HCT116 (cell line): Measurements from ENCODE around the gene VAMP1. TPM values are rescaled to one million over a fixed set of nuclear protein-coding genes. Genes with fewer than 3 reads are reported as not detected.

Source experiments
- ATAC-seq: fragments of 200-7000 bp; cut with Tn5 transposase; 2 replicates; pipeline ENCODE4 v1.9.1; 2020; ENCODE audit warnings: mild to moderate bottlenecking, moderate library complexity
- BruUV-seq: library from RNA; stranded (reverse); fragments of 400-500 nt; replicated peaks from 2 replicates; lab custom pipeline; 2021; lab: Mats Ljungman, UMichigan
- CTCF ChIA-PET: fragments of 300-600 bp; sonication (Branson Sonifier 250); formaldehyde crosslinking; loops from one replicate; lab custom pipeline; 2021; ENCODE audit warnings: antibody characterized with exemption; lab: Charles Lee
- POLR2A ChIA-PET: fragments of 300-600, 350-600 bp; sonication (Branson Sonifier 250); formaldehyde crosslinking; loops from one replicate; lab custom pipeline; 2021; ENCODE audit warnings: antibody characterized with exemption; lab: Charles Lee
- RAD21 ChIA-PET, 2 experiments: fragments of 300-600 bp; sonication (Branson Sonifier 250); formaldehyde crosslinking; loops; one replicate each; lab custom pipeline; 2023; ENCODE audit warnings: low total read pairs in 2 of 2; ENCODE audit not compliant: uncharacterized antibody in 2 of 2, unreplicated experiment in 2 of 2, low non-redundant PET in 1 of 2; lab: Charles Lee
- DNase-seq: peaks from one replicate; pipeline ENCODE4 v3.0.0-alpha.2; 2010; ENCODE audit warnings: low read depth, low spot score
- H2AFZ ChIP-seq: fragments of 200-600 bp; shearing (Covaris generic), sonication (generic); 2 replicates; pipeline ENCODE4 v1.6.1; 2017; ENCODE audit warnings: low read depth, mixed run types, mixed read lengths, antibody characterized with exemption, low read length; ENCODE audit not compliant: poor library complexity, severe bottlenecking
- H3K27ac ChIP-seq: 2 replicates; pipeline ENCODE4 v1.5.1; 2012; ENCODE audit warnings: low read depth, low read length
- H3K27me3 ChIP-seq: fragments of 200-600 bp; sonication (generic); 2 replicates; pipeline ENCODE4 v1.6.1; 2016; ENCODE audit warnings: mixed run types, low read length, mixed read lengths; ENCODE audit not compliant: insufficient read depth
- H3K36me3 ChIP-seq, 2 experiments: fragments of 200-500 bp in 1 of 2; fragments of 200-600 bp in 1 of 2; sonication (Bioruptor generic) in 1 of 2; sonication (generic) in 1 of 2; 2 replicates each; pipeline versions ENCODE4 v1.5.1 to v1.6.1; 2014 to 2016; ENCODE audit warnings: low read length in 2 of 2, inconsistent platforms in 1 of 2, mixed read lengths in 1 of 2, mixed run types in 1 of 2; ENCODE audit not compliant: insufficient read depth in 2 of 2, control insufficient read depth in 1 of 2
- H3K4me1 ChIP-seq, 2 experiments: fragments of 200-600 bp in 1 of 2; sonication (generic) in 1 of 2; 2 replicates each; pipeline versions ENCODE4 v1.5.1 to v1.6.1; 2012 to 2017; ENCODE audit warnings: low read length in 2 of 2, inconsistent platforms in 1 of 2, mild to moderate bottlenecking in 1 of 2, mixed read lengths in 1 of 2, mixed run types in 1 of 2, moderate library complexity in 1 of 2; ENCODE audit not compliant: insufficient read depth in 2 of 2, control insufficient read depth in 1 of 2
- H3K4me2 ChIP-seq: fragments of 200-600 bp; sonication (generic); 2 replicates; pipeline ENCODE4 v1.6.1; 2017; ENCODE audit warnings: mixed run types, low read length, mixed read lengths
- H3K4me3 ChIP-seq, 2 experiments: fragments of 200-600 bp in 1 of 2; sonication (generic) in 1 of 2; replicated peaks in 1 of 2; 2 replicates each; pipeline ENCODE4 v1.5.1; 2011 to 2016; ENCODE audit warnings: low read length in 2 of 2, control low read depth in 1 of 2, low read depth in 1 of 2, mild to moderate bottlenecking in 1 of 2, mixed read lengths in 1 of 2, mixed run types in 1 of 2
- H3K79me2 ChIP-seq: fragments of 200-600 bp; sonication (generic); 2 replicates; pipeline ENCODE4 v1.6.1; 2017; ENCODE audit warnings: mild to moderate bottlenecking, mixed run types, low read length, moderate library complexity, mixed read lengths; ENCODE audit not compliant: insufficient read depth
- H3K9ac ChIP-seq: fragments of 200-600 bp; sonication (generic); 2 replicates; pipeline ENCODE4 v1.6.1; 2016; ENCODE audit warnings: low read length, mixed read lengths
- H3K9me2 ChIP-seq: fragments of 200-600 bp; sonication (generic), shearing (Covaris generic); 2 replicates; pipeline ENCODE4 v1.6.1; 2017; ENCODE audit warnings: mixed run types, mild to moderate bottlenecking, moderate library complexity; ENCODE audit not compliant: insufficient read depth
- H3K9me3 ChIP-seq, 2 experiments: fragments of 200-500 bp in 1 of 2; fragments of 200-600 bp in 1 of 2; sonication (Bioruptor generic) in 1 of 2; sonication (generic) in 1 of 2; 2 replicates each; pipeline ENCODE4 v1.6.1; 2014 to 2017; ENCODE audit warnings: low read length in 2 of 2, mixed read lengths in 2 of 2, inconsistent platforms in 1 of 2, low read depth in 1 of 2, mild to moderate bottlenecking in 1 of 2, mixed run types in 1 of 2, moderate library complexity in 1 of 2; ENCODE audit not compliant: control insufficient read depth in 1 of 2, insufficient read depth in 1 of 2
- H4K20me1 ChIP-seq: fragments of 200-600 bp; sonication (generic), shearing (Covaris generic); 2 replicates; pipeline ENCODE4 v1.6.1; 2017; ENCODE audit warnings: mixed run types, mild to moderate bottlenecking, moderate library complexity; ENCODE audit not compliant: insufficient read depth
- ELF1 ChIP-seq: IDR thresholded peaks from 2 replicates; pipeline ENCODE4 v1.6.1; 2012; ENCODE audit warnings: low read depth, borderline replicate concordance
- EZH2 ChIP-seq: fragments of 200-600 bp; sonication (generic); IDR thresholded peaks from 2 replicates; pipeline ENCODE4 v1.6.1; 2017; ENCODE audit warnings: antibody characterized with exemption, mixed run types
- EZH2phosphoT487 ChIP-seq: fragments of 200-600 bp; IDR thresholded peaks from 2 replicates; pipeline ENCODE4 v1.6.1; 2018; ENCODE audit warnings: antibody characterized with exemption, borderline replicate concordance
- POLR2AphosphoS5 ChIP-seq: IDR thresholded peaks from 2 replicates; pipeline ENCODE4 v1.6.1; 2011; ENCODE audit warnings: mild to moderate bottlenecking, low read depth, low read length, moderate library complexity
- SP1 ChIP-seq: IDR thresholded peaks from 2 replicates; pipeline ENCODE4 v1.6.1; 2012; ENCODE audit warnings: low read depth
- TCF7L2 ChIP-seq: IDR thresholded peaks from 2 replicates; pipeline ENCODE4 v1.7.0; 2011; ENCODE audit warnings: borderline replicate concordance, inconsistent platforms; ENCODE audit not compliant: insufficient read depth, insufficient read length; ENCODE audit errors: extremely low read depth
- intact Hi-C: fragments of 100-400 bp; cut with micrococcal nuclease; formaldehyde crosslinking; loops from 2 replicates; pipeline ENCODE4 v1.10.0; 2022
- total RNA-seq: library from RNA; stranded (reverse); gene quantifications from one replicate; pipeline ENCODE4 v1.2.1, GENCODE V29; 2021; ENCODE audit not compliant: unreplicated experiment
- TF ChIP-seq, protein P1 (sequence below): IDR thresholded peaks from 2 replicates; pipeline ENCODE4 v1.6.1; 2012
- TF ChIP-seq, protein P2 (sequence below): IDR thresholded peaks from 2 replicates; pipeline ENCODE4 v1.6.1; 2011; ENCODE audit warnings: mild to moderate bottlenecking, low read length, moderate library complexity; ENCODE audit not compliant: insufficient replicate concordance; ENCODE audit errors: extremely low read depth

VAMP1 gene
- total RNA-seq, 1 experiment from 2014 or later: 12.1 TPM

DNA sequence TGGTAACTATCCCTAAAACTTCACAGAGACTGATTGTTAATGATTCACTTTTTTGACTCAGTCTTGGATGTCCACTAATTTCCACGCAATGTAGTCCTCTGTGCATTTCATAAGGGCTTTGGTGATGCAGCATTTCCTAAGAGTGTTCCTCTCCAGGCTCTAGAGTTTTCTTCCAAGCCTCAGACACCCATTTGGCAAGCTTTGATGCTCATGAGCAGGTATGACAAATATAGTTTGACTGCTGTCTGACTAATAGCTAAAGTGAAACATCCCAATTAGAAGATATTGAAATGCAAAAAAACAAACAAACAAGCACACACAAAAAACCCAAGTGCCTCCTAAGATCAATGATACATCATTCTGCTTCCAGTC, 1.5 kb upstream of the VAMP1 start:
- H2AFZ ChIP-seq: peak overlapping the region; percentile 19
- no peak overlapping the region for H3K27ac ChIP-seq
- no peak overlapping the region for H3K9ac ChIP-seq
- no TSS peak for BruUV-seq
- ChIA-PET POLR2A (interaction anchor here (2.9 kb wide), 1 partner anchor 15 kb away, joined by 8 read pairs; no protein-coding TSS in a partner anchor), RAD21 (no interaction called here), CTCF (no interaction called here)
- no peaks in the 10 kb centered on the region for H4K20me1 ChIP-seq
- DNase-seq: no peak
- H3K4me3 ChIP-seq: no peak overlapping the region
- intact Hi-C loops: loop anchor here (2.0 kb wide), 1 partner anchor 41 kb away; no protein-coding TSS in a partner anchor
- H3K4me1 ChIP-seq: peaks cover 11 to 27% of the 10 kb centered on the region in 2 experiments
- no peaks in the 10 kb centered on the region; the same call in 1 of the 2 replicates for H3K79me2 ChIP-seq
- no peaks in the 10 kb centered on the region for H3K36me3 ChIP-seq
- no peaks in the 10 kb centered on the region for H3K9me2 ChIP-seq
- no peak overlapping the region for H3K4me2 ChIP-seq
- ATAC-seq: no peak
- H3K27me3 ChIP-seq: no peaks in the 10 kb centered on the region
- no peaks in the 10 kb centered on the region for H3K9me3 ChIP-seq
- TF ChIP-seq, protein P1, sequence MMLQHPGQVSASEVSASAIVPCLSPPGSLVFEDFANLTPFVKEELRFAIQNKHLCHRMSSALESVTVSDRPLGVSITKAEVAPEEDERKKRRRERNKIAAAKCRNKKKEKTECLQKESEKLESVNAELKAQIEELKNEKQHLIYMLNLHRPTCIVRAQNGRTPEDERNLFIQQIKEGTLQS: no peak
- TF ChIP-seq POLR2AphosphoS5 (no peak), EZH2phosphoT487 (no peak), ELF1 (no peak), TCF7L2 (no peak), SP1 (no peak), EZH2 (no peak)
- TF ChIP-seq, protein P2, sequence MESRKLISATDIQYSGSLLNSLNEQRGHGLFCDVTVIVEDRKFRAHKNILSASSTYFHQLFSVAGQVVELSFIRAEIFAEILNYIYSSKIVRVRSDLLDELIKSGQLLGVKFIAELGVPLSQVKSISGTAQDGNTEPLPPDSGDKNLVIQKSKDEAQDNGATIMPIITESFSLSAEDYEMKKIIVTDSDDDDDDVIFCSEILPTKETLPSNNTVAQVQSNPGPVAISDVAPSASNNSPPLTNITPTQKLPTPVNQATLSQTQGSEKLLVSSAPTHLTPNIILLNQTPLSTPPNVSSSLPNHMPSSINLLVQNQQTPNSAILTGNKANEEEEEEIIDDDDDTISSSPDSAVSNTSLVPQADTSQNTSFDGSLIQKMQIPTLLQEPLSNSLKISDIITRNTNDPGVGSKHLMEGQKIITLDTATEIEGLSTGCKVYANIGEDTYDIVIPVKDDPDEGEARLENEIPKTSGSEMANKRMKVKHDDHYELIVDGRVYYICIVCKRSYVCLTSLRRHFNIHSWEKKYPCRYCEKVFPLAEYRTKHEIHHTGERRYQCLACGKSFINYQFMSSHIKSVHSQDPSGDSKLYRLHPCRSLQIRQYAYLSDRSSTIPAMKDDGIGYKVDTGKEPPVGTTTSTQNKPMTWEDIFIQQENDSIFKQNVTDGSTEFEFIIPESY: no peak
